GM04504 (cell line): ENCODE results near the gene DPP9.

Source experiments
- DNase-seq: peaks from one replicate; pipeline ENCODE4 v3.0.0-alpha.2; 2012; ENCODE audit warnings: low read depth

The DPP9 gene

DNA sequence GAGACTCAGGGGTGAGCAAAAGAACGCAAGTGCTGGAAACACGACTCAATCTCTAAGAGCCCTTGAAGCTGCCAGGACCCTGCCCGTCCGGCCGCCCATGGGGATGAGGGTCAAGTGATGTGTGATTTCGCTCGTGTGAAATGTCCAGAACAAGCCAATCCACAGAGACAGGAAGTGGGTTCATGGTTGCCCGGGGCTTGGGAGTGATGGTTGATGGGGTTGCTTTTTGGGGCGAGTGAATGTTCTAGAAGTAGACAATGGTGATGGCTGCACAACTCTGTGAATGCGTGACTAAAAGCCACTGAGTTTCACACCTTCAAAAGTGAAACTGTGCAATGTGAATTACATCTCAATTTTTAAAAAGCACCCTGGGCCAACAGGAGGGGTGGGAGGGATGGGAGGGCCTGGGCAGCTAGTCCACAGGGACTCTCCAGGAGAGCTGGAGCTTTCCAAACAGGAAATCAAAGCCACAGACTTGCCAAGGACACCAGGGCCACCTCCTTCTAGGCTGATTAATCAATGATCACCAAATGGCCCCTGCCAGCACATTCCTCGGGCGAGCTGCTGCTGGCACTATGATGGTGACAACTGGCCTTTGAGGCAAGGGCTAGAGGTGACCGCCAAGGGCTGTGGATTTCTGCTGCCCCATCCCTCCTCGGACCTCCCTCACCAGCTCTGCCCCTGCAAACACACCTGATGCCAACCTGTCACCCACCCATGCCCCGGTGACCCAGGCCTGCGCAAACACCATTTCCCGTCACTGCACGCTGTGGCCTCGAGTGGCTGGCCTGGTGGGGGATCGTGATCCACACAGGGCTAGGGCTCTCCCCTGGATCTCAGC, 14.0 kb downstream of the DPP9 start:
- DNase-seq = no peak

- no peak for DNase-seq
Measured at GRCh38 chr19:4707956-4708650, 15.5 kb downstream of the DPP9 start.

- DNase-seq = no peak
Measured at GRCh38 chr19:4707322-4707721, 16.3 kb downstream of the DPP9 start.

DNA sequence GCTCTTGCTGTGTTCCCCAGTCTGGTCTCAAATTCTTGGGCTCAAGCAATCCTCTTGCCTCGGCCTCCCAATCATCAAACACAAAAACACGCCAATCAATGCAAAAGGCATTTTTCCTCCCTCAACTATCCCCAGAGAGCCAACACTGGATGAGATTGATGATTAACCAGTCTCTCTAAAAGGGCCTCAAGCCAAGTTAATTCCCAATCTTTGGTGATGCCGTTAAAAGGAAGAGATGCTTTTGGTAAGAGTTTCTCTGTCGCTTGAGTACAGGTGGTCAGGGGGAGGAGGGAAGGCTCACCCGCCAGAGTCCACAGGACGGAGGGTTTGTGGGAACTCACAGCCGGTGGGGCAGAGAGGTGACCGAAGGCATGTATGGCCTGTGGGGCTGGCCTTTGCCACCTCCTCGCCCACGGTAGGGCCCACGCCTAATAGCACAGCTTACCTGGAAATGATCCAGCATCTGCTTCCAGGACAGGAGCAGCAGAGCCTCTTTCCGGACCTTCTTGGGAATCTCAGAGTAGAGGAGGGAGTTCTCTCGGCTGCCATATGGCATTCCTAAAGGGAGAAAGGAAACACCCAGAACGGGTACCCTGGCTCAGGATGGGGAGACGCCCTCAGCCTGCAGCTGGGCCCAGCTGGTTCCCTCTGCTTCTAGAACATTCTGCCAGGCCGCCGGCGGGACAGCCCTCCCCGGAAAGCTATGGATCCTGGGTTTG, 18.1 kb downstream of the DPP9 start:
- no peak for DNase-seq

- no peak for DNase-seq
Measured at GRCh38 chr19:4704317-4704673, 19.3 kb downstream of the DPP9 start.

GRCh38 chr19:4703671-4704316, 19.8 kb downstream of the DPP9 start:
- no peak for DNase-seq

DNA sequence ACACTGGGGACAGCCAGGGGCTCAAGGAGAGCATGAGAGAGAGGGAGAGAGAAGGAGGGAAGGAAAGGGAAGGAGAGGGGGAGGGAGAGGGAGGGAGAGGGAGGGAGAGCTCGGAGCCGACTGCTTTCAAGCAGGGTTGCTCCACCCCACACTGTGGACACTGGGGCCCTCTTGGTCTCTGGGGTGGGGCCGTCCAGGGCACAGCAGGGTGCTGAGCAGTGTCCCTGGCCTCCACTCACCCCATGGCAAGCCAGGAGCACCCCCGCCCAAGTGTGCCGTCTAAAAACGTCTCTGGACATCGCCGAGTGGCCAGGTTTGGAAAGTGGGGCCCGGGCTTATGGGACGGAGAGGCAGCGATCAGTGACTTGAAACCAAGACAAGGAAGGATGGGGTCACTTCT, 20.9 kb downstream of the DPP9 start:
- DNase-seq = no peak

DNA sequence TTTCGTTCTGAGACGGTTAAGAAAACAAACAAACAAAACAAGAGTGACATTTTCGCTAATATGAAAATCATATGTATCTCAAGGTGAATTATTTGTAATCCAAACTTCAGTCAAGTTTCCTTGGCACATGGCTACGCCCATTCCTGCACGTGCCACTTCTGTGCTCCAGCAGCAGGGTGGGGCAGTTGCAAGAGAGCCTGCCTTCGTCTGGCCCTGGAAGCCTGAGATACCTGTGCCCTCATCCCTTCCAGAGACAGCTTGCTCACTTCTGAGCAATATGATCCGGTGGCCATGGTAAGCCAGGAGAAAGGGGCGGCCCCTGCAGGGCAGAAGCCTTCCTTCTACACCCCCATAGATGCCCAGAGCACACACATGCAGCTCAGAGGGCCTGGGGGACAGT, 22.1 kb downstream of the DPP9 start:
- DNase-seq = no peak

- DNase-seq = no peak
Measured at GRCh38 chr19:4700693-4700970, 23.0 kb downstream of the DPP9 start.

- DNase-seq = no peak
Measured at GRCh38 chr19:4699826-4700692, 23.6 kb downstream of the DPP9 start.

DNA sequence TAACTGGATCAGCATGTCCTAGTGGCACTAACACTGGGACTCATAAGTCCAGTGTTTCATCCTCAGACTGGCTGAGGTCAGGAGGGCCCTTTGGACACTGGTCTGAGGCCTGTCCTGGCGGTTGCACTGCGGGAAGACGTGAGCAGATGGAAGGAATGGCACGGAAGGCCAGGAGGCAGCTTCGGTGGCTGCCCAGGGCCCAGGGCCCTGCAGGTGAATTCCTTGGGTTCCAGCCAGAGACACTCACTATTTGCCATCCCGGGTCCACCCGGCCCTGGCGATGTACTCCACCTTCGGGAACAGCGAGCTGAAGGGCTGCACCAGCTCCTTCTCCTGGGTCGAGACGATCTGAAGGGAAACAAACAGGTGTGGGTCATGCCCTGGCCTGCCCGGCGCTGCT, 26.3 kb downstream of the DPP9 start:
- no peak for DNase-seq

- DNase-seq = no peak
Measured at GRCh38 chr19:4695224-4695731, 28.4 kb downstream of the DPP9 start.

DNA sequence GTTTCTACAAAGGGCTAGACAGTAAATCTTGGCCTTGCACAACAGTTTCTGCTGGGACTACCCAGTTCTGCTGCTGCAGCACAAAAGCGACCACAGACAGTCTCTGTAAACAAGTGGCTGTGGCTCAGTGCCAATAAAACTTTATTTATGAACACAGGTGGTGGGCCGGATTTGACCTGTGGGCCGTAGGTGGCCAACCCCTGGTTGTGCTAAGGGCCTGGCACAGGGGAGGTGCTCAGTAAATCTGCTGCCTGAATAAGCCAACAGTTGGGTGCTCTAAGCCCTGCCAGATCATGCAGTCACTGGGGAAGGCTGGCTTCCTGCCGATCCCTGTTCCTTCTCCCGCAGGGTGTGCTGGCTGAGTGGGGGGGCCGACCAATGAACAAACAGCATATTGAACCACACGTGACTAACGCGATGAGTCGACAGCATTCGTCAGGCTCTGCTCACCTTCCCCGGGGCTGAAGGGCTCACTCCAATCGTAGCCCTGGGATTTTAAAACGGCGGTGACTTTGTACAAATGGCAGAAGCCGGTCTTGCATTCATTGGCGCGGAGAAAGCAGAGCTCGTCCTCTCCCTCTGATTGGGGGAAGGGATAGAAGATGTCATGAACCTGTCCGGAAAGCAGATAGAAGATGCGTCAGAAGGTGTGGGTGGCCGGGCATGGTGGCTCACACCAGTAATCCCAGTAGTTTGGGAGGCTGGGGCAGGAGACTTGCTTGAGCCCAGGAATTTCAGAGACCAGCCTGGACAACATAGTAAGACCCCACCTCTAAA, 29.2 kb downstream of the DPP9 start:
- peak; percentile 86 for DNase-seq

DNA sequence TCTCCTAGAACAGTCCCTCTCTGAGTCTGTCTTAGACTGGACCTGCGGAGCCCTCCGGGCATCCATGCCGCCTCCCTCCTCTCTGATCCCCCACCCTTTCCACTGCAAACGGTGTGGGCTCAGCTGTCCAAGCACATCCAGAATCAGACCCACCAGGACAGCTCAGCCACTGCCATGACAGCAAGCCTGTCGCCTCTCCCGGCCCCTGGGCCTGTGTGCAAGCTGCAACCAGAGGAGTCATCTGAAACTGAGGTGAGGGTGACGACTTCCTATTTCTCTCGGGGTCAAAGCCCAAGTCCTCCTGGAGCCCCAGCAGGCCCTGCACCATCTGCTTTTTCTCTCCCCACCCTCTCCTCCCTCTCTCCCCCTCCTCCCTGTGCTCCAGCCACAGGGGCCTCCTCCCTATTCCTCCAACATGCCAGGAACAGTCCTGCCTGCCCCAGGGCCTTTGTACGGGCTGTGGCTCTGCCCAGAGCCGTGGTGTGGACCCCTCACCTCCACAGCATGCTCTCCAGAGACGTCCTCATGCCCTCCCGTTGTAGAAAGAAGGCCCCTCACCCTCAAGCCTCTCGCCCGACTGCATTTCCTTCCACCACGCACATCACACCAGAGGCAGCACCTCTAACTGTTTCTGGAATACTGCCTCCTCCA, 30.0 kb downstream of the DPP9 start:
- no peak for DNase-seq

- no peak for DNase-seq
Measured at GRCh38 chr19:4693078-4693350, 30.6 kb downstream of the DPP9 start.

- no peak for DNase-seq
Measured at GRCh38 chr19:4692251-4693077, 31.2 kb downstream of the DPP9 start.

DNA sequence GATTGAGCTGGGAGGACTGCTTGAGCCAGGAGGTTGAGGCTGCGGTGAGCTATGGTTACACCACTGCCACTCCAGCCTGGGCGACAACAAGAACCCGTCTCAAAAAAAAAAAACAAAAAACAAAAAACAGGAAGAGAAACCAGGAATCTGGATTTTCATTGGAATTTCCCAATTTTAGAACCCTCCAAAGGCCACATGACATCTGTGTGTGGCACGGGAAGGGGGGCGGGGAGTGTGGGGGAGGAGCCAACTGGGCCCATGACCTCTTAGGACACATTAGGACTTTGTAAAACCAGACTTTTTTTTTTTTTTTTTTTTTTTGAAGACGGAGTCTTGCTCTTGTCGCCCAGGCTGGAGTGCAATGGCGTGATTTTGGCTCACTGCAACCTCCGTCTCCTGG, 32.3 kb downstream of the DPP9 start:
- DNase-seq = no peak

GRCh38 chr19:4690361-4690760, 33.3 kb downstream of the DPP9 start:
- no peak for DNase-seq

DNA sequence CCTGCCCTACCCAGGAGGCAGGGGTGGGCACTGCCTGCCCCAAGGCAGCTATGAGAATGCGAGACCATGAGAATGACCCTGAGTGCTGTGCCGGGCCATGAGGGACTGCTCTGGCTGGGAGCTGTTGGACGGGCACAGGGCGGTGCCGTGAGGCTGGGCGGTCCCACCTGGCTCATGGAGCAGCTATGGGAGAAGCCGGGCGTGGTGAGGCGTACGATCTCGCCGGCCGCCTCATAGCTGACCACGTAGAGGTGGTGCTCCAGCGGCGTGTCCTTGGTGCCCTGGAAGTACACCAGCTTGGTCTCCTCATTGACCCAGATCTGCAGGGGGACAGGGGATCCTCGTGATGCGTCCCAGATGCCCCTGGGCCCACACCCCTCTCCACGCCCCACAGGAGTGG, 34.2 kb downstream of the DPP9 start:
- no peak for DNase-seq

GRCh38 chr19:4688587-4688986, 35.1 kb downstream of the DPP9 start:
- DNase-seq = no peak
